ENCODE measurements around the gene SRPK3.
"Not testable (repeated sequence)": the region's sequence is repeated elsewhere in the genome, so short reads cannot be mapped to it uniquely, and the experiment has no call there.

DNA sequence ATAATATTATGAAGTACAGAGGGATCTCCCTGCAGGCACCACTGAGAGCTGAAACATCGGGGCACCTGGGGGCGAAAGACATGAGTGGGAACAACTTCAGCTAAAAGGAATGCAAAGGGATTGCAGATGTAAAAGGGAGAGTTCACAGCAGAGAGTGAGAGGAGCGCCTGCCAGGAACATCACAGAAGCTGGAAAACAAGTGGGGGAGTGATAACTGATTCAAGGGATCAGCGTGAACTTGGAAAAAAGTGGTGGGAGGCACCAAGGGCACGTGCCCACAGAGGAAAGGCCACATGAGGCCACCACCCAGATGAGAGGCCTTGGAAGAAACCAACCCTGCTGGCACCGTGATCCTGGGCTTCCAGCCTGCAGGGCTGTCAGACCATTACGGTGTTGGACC, 31.8 kb upstream of the SRPK3 start:
- TF ChIP-seq, protein P1, sequence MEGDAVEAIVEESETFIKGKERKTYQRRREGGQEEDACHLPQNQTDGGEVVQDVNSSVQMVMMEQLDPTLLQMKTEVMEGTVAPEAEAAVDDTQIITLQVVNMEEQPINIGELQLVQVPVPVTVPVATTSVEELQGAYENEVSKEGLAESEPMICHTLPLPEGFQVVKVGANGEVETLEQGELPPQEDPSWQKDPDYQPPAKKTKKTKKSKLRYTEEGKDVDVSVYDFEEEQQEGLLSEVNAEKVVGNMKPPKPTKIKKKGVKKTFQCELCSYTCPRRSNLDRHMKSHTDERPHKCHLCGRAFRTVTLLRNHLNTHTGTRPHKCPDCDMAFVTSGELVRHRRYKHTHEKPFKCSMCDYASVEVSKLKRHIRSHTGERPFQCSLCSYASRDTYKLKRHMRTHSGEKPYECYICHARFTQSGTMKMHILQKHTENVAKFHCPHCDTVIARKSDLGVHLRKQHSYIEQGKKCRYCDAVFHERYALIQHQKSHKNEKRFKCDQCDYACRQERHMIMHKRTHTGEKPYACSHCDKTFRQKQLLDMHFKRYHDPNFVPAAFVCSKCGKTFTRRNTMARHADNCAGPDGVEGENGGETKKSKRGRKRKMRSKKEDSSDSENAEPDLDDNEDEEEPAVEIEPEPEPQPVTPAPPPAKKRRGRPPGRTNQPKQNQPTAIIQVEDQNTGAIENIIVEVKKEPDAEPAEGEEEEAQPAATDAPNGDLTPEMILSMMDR (IDR thresholded peaks at IDR 0.05), result not testable (repeated sequence)
- not testable (repeated sequence) for TF ChIP-seq POLR2AphosphoS2 (conservative IDR thresholded peaks at IDR 0.05; ENCODE audit: low read length); NFE2L2 (conservative IDR thresholded peaks at IDR 0.05; ENCODE audit: low read length); ZSCAN20 (CRISPR knock-in tag; IDR thresholded peaks at IDR 0.05); POLR2A (IDR thresholded peaks at IDR 0.05; ENCODE audit: low read length)
- TF ChIP-seq, protein P2, sequence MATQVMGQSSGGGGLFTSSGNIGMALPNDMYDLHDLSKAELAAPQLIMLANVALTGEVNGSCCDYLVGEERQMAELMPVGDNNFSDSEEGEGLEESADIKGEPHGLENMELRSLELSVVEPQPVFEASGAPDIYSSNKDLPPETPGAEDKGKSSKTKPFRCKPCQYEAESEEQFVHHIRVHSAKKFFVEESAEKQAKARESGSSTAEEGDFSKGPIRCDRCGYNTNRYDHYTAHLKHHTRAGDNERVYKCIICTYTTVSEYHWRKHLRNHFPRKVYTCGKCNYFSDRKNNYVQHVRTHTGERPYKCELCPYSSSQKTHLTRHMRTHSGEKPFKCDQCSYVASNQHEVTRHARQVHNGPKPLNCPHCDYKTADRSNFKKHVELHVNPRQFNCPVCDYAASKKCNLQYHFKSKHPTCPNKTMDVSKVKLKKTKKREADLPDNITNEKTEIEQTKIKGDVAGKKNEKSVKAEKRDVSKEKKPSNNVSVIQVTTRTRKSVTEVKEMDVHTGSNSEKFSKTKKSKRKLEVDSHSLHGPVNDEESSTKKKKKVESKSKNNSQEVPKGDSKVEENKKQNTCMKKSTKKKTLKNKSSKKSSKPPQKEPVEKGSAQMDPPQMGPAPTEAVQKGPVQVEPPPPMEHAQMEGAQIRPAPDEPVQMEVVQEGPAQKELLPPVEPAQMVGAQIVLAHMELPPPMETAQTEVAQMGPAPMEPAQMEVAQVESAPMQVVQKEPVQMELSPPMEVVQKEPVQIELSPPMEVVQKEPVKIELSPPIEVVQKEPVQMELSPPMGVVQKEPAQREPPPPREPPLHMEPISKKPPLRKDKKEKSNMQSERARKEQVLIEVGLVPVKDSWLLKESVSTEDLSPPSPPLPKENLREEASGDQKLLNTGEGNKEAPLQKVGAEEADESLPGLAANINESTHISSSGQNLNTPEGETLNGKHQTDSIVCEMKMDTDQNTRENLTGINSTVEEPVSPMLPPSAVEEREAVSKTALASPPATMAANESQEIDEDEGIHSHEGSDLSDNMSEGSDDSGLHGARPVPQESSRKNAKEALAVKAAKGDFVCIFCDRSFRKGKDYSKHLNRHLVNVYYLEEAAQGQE (IDR thresholded peaks at IDR 0.05), result not testable (repeated sequence)
